Measurements from ENCODE around the gene PCK1. TPM values are rescaled to one million over a fixed set of nuclear protein-coding genes. Genes with fewer than 3 reads are reported as not detected.

The PCK1 gene
- total RNA-seq, 1 donor from 2014 or later, result not detected

- Histone ChIP-seq H3K4me1 (peaks cover 8% of the 10 kb centered on the region), H3K27ac (no peak overlapping the region), H3K9me3 (no peaks in the 10 kb centered on the region), H3K27me3 (ENCODE audit: low read depth) (peaks cover 3% of the 10 kb centered on the region), H3K4me3 (no peak overlapping the region), H3K36me3 (no peaks in the 10 kb centered on the region)
- no peak for TF ChIP-seq CTCF (IDR thresholded peaks at IDR 0.05)
- no peak for DNase-seq
- no peak for ATAC-seq
- intact Hi-C loops (cut with DNase I), result no loop called here
Measured at GRCh38 chr20:57615445-57615811, 54.5 kb downstream of the PCK1 start.

- H3K27ac ChIP-seq, result no peak overlapping the region
- H3K4me1 ChIP-seq, result peaks cover 18% of the 10 kb centered on the region
- ATAC-seq (no peak), DNase-seq (no peak)
- H3K4me3 ChIP-seq, result no peak overlapping the region
- no peaks in the 10 kb centered on the region for H3K27me3 ChIP-seq (ENCODE audit: low read depth)
- no peak for TF ChIP-seq CTCF (IDR thresholded peaks at IDR 0.05)
- no peaks in the 10 kb centered on the region for H3K9me3 ChIP-seq
- H3K36me3 ChIP-seq, result no peaks in the 10 kb centered on the region
- intact Hi-C loops (cut with DNase I), result no loop called here
Measured at GRCh38 chr20:57616143-57616951, 55.4 kb downstream of the PCK1 start.

- intact Hi-C loops (cut with DNase I), result no loop called here
- no peak for TF ChIP-seq CTCF (IDR thresholded peaks at IDR 0.05)
- H3K4me1 ChIP-seq, result peaks cover 20% of the 10 kb centered on the region
- no peaks in the 10 kb centered on the region for H3K27me3 ChIP-seq (ENCODE audit: low read depth)
- ATAC-seq (no peak), DNase-seq (no peak)
- no peaks in the 10 kb centered on the region for H3K9me3 ChIP-seq
- no peaks in the 10 kb centered on the region for H3K36me3 ChIP-seq
- H3K4me3 ChIP-seq, result no peak overlapping the region
- H3K27ac ChIP-seq, result no peak overlapping the region
Measured at GRCh38 chr20:57617079-57617795, 56.3 kb downstream of the PCK1 start.

Other genes with a start within 250 kb of the PCK1 start
- gene SPO11, start 231.3 kb upstream of the PCK1 start, total RNA-seq, result not detected
- gene RAE1, start 209.9 kb upstream of the PCK1 start, total RNA-seq, result 20.6 TPM
- 15.5 TPM for gene RBM38, start 169.7 kb upstream of the PCK1 start, total RNA-seq
- not detected for gene CTCFL, start 36.0 kb upstream of the PCK1 start, total RNA-seq
- gene ZBP1, start 59.3 kb downstream of the PCK1 start, total RNA-seq, result 5.8 TPM
- gene PMEPA1, start 148.9 kb downstream of the PCK1 start, total RNA-seq, result 26.9 TPM

Measured in lower lobe of right lung (tissue), 2 donors.